ENCODE data around the gene PRR35.

The PRR35 gene

GRCh38 chr16:603933-604332, 43.7 kb downstream of the PRR35 start:
- H3K4me3 ChIP-seq (ENCODE audit: low read depth, low read length): no peak overlapping the region
- no peak for TF ChIP-seq CTCF (IDR thresholded peaks at IDR 0.05; ENCODE audit: borderline replicate concordance, insufficient read depth, low read depth, low read length)

- H3K4me3 ChIP-seq (ENCODE audit: low read depth, low read length): no peak overlapping the region
- TF ChIP-seq CTCF (IDR thresholded peaks at IDR 0.05; ENCODE audit: borderline replicate concordance, insufficient read depth, low read depth, low read length): no peak
Measured at GRCh38 chr16:606656-607307, 46.6 kb downstream of the PRR35 start.

- no peak for TF ChIP-seq CTCF (IDR thresholded peaks at IDR 0.05; ENCODE audit: borderline replicate concordance, insufficient read depth, low read depth, low read length)
- H3K4me3 ChIP-seq (ENCODE audit: low read depth, low read length): no peak overlapping the region
Measured at GRCh38 chr16:608019-608418, 47.8 kb downstream of the PRR35 start.

GRCh38 chr16:609316-609715, 49.1 kb downstream of the PRR35 start:
- no peak overlapping the region for H3K4me3 ChIP-seq (ENCODE audit: low read depth, low read length)
- TF ChIP-seq CTCF (IDR thresholded peaks at IDR 0.05; ENCODE audit: borderline replicate concordance, insufficient read depth, low read depth, low read length): no peak

- TF ChIP-seq CTCF (IDR thresholded peaks at IDR 0.05; ENCODE audit: borderline replicate concordance, insufficient read depth, low read depth, low read length): no peak
- no peak overlapping the region for H3K4me3 ChIP-seq (ENCODE audit: low read depth, low read length)
Measured at GRCh38 chr16:609984-610383, 49.8 kb downstream of the PRR35 start.

GRCh38 chr16:610513-611381, 50.6 kb downstream of the PRR35 start:
- TF ChIP-seq CTCF (IDR thresholded peaks at IDR 0.05; ENCODE audit: borderline replicate concordance, insufficient read depth, low read depth, low read length): peak; percentile 55; the same call in 1 of the 2 replicates
- H3K4me3 ChIP-seq (ENCODE audit: low read depth, low read length): no peak overlapping the region

GRCh38 chr16:615122-615521, 54.9 kb downstream of the PRR35 start:
- TF ChIP-seq CTCF (IDR thresholded peaks at IDR 0.05; ENCODE audit: borderline replicate concordance, insufficient read depth, low read depth, low read length): no peak
- H3K4me3 ChIP-seq (ENCODE audit: low read depth, low read length): no peak overlapping the region

Data from GM12875 (cell line).